GM19099 (cell line): ENCODE data around the gene C7orf33.

Experiments used
- POLR2A ChIP-seq: IDR thresholded peaks from 3 replicates; pipeline ENCODE4 v1.6.1; 2011; ENCODE audit warnings: low read depth; ENCODE audit not compliant: insufficient read length; ENCODE audit errors: extremely low read depth

The C7orf33 gene

GRCh38 chr7:148611692-148612091, 21.1 kb downstream of the C7orf33 start:
- TF ChIP-seq POLR2A: no peak

DNA sequence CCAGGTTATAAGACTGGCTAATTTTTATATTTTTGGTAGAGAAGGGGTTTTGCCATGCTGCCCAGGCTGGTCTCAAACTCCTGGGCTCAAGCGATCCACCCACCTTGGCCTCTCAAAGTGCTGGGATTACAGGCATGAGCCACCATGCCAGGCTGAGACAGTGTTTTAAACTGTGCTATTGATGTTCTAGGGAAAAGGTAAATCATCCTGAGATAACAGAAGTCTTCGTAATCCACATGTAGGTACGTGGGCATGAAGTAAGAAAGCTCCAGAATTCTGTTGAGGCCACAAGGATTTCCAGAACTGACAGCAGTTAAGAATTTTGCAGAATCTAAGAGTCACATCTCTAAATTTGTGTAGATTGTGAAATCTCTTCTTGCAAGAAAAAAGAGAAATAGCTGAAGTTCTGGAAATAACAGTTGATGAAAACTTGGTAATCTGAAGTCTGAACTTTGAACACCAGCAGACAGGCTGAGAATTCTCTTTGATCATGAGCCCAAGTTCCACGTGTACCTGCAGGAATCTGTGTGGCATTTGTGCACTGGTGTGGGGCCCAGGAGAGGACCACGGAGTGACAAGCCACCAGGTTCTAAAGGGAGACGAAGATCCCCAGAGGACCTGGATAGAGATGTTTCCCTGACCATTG, 24.6 kb downstream of the C7orf33 start:
- no peak for TF ChIP-seq POLR2A

DNA sequence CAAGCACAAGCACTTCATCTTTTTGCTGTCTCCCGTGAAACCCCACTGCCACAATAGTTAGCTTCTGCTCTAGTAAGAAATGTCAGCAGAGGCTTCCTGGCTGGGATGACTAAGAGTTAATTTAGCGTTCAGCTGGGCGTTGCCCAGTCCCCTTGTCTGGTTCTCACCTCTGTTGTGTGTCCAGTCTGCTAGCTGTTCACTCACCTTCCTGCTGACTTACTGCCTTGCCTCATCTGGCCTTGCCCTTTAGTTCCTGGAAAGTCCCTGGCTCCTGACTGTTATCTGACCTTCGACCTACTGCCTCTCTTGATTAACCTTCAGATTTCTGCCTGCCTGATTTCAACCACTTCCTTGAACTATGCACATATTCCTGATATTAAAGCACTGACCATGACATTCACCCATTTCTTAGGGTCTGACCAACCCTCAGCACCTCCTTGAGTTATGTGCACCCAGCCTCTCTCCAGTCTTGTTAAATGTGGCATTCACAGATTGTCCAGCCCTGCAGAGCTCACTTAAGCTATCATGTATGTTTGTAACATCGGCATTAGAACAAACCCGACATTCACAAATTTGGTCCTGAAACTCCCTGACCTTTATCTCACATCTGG, 30.3 kb downstream of the C7orf33 start:
- no peak for TF ChIP-seq POLR2A

DNA sequence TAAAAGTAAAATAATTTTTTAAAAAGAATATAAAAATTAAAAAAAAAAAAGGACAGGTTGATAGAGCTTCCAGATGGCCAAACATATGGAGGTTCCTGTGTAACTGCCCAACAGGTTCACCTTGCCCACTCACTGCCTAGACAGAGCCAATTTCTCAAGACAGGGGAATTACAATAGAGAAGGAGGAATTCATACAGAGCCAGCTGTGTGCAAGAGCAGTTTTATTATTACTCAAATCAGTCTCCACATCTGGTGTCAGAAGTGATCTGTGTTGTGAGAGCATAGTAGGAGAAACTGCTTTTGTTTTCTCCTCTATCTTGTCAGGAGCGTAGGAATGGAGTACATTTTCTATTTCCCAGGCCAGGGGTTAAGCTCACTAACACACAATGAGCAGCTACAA, 31.0 kb downstream of the C7orf33 start:
- TF ChIP-seq POLR2A: no peak

DNA sequence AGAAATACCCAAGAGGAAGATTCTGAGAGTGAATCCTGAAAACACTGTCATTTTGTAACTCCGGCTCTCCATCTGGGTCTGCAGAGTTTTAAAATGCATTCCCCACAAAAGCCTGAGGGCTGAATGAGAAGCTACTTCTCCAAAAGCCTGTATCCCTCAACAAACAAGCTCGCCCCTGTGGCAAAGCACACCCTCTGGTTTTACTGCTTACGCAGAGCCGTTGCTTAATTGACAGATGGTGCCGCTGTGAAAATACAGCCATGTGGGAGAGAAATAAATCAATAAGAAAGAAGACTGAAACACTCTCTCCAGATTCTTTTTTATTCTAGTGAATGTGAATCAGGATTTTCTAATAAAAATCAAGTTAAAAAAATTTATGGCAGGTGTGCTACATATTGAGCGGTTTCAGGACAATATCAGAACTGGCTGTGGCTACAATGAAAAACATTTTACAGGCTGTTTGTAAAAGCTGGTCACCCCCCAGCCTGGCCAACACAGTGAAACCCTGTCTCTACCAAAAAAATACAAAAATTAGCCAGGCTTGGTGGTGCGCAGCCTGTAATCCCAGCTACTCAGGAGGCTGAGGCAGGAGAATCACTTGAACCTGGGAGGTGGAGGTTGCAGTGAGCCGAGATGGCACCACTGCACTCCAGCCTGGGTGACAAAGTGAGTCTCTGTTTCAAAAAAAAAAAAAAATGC, 32.5 kb downstream of the C7orf33 start:
- no peak for TF ChIP-seq POLR2A

DNA sequence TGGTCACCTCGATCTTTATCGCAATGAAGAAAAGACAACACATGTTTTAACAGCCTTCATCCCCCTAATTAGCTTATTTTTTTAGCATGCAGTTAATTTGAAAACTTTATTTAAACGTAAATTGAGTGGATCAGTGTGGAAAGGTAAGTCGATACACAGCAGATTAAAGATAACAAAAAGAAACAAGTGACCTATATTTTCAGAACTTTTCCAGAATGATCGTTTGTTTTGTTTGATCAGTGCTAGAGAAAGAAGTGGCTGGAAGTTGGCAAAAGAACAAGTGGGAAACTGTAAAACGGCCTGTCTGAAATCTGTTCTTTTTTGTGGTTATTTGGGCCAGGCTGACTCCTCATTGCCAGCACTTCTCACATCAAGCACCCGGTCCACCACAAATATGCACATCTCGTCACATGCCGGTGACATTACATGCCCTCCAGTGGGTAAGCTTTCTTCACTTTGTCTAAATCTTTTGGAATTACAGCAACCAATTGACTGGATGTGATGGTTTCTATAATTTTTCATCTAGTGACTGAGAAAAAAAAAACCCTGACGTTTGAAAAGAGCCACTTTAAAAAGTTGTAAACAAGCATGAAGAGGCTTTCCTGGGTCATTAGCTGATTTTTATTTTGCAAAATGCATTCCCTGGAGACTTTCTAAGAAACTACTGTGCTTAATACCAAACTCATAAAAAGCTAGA, 33.2 kb downstream of the C7orf33 start:
- no peak for TF ChIP-seq POLR2A

DNA sequence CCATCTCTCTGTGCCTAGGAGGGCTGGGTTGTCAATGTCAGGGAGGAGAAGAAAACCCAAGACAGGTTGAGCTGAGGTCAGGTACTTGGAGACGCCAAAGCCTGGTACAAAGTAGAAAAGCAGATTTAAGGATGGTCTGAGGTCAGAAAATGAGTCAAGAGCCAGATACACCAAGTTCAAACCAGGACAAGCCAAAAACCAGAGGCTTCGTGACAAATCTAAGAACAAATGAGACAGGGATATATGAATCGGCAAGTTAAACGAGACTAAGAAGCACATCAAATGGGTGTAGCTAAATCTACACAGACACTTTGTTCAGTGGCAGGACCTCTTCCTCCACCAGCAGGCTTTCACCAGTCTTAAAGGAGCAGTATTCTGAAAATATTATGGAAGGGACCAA, 34.2 kb downstream of the C7orf33 start:
- TF ChIP-seq POLR2A: no peak

DNA sequence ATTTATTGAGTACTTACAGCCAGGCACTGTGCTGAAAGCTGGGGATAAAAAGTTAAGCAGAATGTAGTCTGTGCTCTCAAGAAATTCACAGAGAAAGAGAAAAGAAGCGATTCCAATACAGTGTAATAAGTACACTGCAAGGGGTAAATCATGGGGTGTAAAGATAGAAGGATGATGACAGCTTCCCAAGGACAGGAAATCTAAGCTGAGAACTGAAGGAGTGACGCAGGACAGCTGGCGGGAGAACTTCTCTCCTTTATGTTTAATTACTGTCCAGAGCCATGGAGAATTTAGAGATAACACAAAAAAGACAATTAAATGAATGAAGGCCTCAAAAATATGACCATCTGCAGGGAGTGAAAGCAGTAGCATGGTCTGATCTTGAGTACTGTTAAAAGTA, 34.8 kb downstream of the C7orf33 start:
- TF ChIP-seq POLR2A: no peak

GRCh38 chr7:148626828-148627227, 36.3 kb downstream of the C7orf33 start:
- TF ChIP-seq POLR2A: no peak

GRCh38 chr7:148628011-148628410, 37.4 kb downstream of the C7orf33 start:
- TF ChIP-seq POLR2A: no peak

DNA sequence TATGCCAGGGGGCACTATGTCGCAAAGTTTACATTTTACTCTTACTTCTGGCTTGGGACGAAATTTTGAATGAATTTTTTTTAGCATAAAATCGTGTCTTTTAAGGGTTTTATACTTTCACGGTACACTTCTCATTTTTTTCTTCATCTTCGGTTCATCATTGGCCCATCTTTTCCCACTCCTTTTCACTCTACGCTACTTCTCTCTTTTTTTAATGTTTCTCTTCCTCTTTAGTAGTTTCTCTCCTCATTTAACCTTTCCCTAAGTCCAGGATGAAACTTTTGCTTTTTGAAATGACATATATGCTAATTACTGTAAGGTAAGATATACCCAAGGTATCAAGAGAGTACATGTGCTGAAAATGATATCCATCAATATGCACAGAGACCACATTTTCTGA, 39.5 kb downstream of the C7orf33 start:
- TF ChIP-seq POLR2A: no peak

- TF ChIP-seq POLR2A: no peak
Observed at GRCh38 chr7:148633761-148634160, 43.2 kb downstream of the C7orf33 start.

DNA sequence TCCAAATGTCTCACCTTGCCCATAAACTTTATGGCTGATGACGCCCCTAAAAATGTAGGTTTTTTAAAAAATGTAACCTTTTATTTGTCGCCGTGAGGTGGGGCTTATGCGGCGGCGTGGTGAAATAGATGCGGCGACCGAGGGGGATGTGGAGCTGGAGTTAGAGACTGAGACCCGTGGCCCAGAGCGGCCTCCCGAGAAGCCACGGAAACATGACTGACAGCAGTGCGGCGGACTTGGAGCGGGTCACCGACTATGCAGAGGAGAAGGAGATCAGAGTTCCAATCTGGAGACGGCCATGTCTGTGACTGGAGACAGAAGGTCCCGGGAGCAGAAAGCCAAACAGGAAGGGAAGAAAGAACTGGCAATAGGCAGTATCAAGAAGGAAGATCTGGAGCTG, 46.5 kb downstream of the C7orf33 start:
- TF ChIP-seq POLR2A: no peak

DNA sequence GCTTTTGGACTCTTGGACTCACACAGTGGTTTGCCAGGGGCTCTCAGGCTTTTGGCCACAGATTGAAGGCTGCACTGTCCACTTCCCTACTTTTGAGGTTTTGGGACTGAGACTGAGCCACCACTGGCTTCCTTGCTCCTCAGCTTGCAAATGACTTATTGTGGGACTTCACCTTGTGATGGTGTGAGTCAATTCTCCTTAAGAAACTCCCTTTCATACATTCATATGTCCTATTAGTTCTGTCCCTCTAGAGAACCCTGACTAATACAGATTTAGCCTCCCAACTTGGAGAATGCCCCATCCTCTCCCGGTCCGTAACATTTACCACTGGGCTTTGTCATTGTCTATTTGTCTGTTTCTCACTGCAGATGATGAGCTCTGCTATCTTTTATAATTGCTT, 55.3 kb downstream of the C7orf33 start:
- TF ChIP-seq POLR2A: no peak

- no peak for TF ChIP-seq POLR2A
Observed at GRCh38 chr7:148650232-148650858, 59.8 kb downstream of the C7orf33 start.
